ENCODE data around the gene RAB12.
"Not testable (repeated sequence)": the region's sequence is repeated elsewhere in the genome, so short reads cannot be mapped to it uniquely, and the experiment has no call there.

Gene RAB12

GRCh38 chr18:8610459-8610851 is 1.2 kb downstream of the RAB12 start:
- in situ Hi-C loops (cut with MboI; ENCODE audit: low sequenced_read_pairs): no loop called here

DNA sequence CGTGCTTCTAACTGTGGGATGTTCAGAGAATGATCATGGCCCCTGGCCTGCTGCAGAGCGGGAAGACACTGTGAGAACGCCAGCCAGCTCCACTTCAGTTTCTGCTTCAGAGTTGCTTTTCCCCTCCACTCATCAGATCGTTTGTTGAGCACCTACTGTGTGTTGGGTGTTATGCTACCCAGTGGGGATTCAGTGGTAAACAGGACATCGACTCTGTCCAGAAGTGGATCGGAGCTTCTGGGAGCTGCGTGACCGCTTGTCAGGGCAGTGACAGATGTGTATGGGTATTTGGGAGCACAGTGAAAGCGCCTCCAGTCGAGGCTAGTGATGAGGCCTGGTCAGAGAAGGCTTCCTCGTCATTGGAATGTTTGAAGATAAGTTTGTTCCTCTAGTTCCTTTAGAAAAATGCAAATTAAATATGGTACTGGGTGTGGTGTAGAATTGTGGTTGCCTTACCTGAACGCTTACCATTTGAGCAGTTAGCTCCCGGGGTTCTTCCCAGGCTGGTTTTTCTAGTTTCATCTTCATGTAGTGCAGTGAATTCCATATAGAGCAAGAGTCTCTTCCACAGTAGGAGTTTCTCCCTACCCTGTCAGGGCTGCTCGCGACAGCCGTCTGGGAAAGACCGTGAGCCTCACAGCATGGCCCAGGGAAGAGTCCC is 2.8 kb downstream of the RAB12 start:
- in situ Hi-C loops (cut with MboI; ENCODE audit: low sequenced_read_pairs): no loop called here

DNA sequence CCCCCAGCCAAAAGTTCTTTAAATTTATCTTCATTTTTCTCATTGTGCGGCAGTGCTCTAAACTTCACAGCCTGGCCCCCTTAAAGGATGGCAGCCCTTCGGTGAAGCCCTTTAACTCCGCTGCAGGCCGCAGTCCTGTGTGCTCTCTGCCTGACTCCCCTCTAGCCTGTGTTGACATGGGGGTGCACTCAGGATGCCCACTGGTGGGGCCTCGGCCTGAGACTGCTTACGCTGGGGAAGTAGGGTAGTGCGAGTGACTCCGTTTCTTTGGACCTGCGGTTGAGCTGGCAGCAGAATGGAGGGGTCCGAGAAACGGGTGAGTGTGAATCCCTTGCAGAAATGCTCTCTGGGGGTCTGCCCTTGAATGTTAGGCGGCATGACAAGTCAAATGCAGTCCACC is 5.6 kb downstream of the RAB12 start:
- in situ Hi-C loops (cut with MboI; ENCODE audit: low sequenced_read_pairs): no loop called here

- in situ Hi-C loops (cut with MboI; ENCODE audit: low sequenced_read_pairs): no loop called here
Measured at GRCh38 chr18:8615397-8616027, 6.3 kb downstream of the RAB12 start.

DNA sequence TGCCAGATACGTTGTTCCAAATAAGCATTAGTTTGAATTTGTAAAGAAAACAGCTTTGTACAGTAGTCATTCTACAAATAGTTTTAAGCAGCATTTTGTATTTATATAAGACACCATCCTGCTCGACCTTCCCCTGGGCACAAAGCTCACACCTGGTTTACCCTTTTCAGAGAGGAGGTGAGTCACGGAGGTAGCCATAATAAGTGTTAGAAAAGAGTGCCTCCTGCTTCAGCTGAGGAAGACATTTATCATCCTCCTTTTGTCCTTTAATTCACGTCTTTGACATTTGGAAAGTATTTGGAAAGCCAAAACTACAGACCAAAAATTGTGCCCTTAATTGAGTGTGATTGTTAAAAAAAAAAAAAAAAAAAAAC is 6.8 kb downstream of the RAB12 start:
- in situ Hi-C loops (cut with MboI; ENCODE audit: low sequenced_read_pairs): no loop called here

DNA sequence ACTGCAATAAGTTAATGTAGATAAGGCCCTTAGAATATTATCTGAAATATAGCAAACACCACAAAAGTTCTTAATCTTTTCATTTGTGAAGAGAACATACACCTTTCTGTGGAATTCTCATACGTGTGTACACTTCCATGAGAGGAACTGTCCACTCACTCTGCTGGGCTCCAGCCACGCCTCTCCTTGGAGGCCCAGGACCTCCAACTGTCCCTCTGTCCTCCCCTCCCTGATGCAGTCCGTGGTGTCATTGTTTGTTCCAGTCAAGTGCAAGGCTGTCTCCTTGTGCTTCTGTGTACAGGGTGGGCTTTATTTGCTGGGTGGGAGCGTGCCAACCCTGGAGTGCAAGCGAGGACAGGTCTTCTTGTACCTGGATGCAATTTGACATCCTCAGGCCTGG is 8.7 kb downstream of the RAB12 start:
- in situ Hi-C loops (cut with MboI; ENCODE audit: low sequenced_read_pairs): no loop called here

- in situ Hi-C loops (cut with MboI; ENCODE audit: low sequenced_read_pairs): no loop called here
Measured at GRCh38 chr18:8619041-8619440, 9.8 kb downstream of the RAB12 start.

DNA sequence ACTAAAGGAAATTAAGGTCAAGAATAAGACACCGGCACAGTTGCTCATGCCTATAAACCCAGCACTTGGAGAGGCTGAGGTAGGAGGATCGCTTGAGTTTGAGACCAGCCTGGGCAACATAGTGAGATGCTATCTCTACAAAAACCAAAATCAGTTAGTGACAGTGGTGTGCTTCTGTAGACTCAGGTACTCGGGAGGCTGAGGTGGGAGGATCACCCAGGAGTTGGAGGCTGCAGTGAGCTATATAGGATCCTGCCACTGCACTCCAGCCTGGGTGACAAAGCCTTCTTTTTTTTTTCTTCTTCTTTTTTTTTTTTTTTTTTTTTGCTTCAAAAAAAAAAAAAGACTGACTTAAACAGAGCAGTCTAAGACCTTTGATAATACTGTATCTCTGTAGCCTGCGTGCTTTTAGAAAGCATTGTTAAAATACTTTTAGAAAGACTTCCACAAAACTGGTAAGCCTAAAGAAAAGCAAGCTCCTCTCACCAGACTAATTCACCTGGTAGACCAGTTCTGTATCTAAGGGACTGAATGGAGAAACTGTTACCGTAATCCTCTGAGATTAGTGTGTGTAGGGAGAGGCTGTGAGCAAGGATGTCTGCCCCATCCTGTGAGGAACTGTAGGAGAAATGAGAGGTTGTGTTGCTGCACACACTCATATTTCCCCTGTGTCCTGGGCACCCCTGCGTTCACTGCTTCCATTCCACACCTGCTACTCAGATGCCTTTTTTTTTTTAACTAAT is 10.8 kb downstream of the RAB12 start:
- in situ Hi-C loops (cut with MboI; ENCODE audit: low sequenced_read_pairs): no loop called here

GRCh38 chr18:8620845-8621244 is 11.6 kb downstream of the RAB12 start:
- in situ Hi-C loops (cut with MboI; ENCODE audit: low sequenced_read_pairs): no loop called here

- in situ Hi-C loops (cut with MboI; ENCODE audit: low sequenced_read_pairs): not testable (repeated sequence)
Measured at GRCh38 chr18:8622625-8623024, 13.4 kb downstream of the RAB12 start.

GRCh38 chr18:8623549-8624106 is 14.4 kb downstream of the RAB12 start:
- in situ Hi-C loops (cut with MboI; ENCODE audit: low sequenced_read_pairs): no loop called here

- in situ Hi-C loops (cut with MboI; ENCODE audit: low sequenced_read_pairs): no loop called here
Measured at GRCh38 chr18:8625461-8626092, 16.3 kb downstream of the RAB12 start.

GRCh38 chr18:8626414-8627106 is 17.3 kb downstream of the RAB12 start:
- in situ Hi-C loops (cut with MboI; ENCODE audit: low sequenced_read_pairs): no loop called here

- in situ Hi-C loops (cut with MboI; ENCODE audit: low sequenced_read_pairs): no loop called here
Measured at GRCh38 chr18:8627107-8627472, 17.9 kb downstream of the RAB12 start.

GRCh38 chr18:8627540-8627939 is 18.3 kb downstream of the RAB12 start:
- in situ Hi-C loops (cut with MboI; ENCODE audit: low sequenced_read_pairs): no loop called here

DNA sequence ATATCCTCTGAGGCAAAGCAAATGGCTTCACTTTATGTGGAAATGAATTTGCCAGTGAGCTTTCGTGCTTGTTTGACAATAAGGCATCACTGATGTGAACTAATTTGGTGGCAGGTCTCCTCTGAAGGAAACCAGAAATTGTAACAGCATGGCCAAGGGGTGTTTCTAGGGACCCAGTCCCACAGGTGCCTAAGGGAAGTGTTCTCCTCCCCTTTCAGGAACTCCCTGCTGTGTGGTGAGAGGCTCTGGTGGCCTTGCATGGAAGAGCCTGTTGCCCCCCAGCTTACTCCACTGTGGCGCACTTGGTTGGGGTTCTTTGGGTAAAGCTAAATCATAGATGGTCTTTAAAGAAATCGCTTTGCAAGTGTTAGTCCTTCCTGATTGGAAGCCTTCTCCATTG is 20.4 kb downstream of the RAB12 start:
- in situ Hi-C loops (cut with MboI; ENCODE audit: low sequenced_read_pairs): no loop called here

GRCh38 chr18:8630546-8630945 is 21.3 kb downstream of the RAB12 start:
- in situ Hi-C loops (cut with MboI; ENCODE audit: low sequenced_read_pairs): no loop called here

DNA sequence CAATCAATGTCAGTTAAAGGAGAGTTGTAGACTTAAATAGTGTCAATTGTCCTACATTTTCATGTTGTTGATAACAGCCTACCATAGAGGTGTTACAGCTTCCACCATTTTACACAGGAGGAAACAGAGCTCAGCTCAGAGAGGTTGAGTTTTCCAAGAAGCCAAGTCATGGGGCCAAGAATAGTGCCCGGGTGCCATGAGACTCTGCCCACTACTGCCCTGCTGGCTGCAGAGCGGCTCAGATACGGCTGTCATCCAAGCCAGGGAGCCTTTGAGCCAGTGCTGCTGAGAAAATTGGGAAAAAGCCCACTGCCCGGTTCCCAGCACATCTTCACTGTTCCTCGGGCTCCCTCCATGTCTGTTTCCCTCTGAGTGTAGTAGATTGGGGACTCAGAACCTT is 22.0 kb downstream of the RAB12 start:
- in situ Hi-C loops (cut with MboI; ENCODE audit: low sequenced_read_pairs): no loop called here

DNA sequence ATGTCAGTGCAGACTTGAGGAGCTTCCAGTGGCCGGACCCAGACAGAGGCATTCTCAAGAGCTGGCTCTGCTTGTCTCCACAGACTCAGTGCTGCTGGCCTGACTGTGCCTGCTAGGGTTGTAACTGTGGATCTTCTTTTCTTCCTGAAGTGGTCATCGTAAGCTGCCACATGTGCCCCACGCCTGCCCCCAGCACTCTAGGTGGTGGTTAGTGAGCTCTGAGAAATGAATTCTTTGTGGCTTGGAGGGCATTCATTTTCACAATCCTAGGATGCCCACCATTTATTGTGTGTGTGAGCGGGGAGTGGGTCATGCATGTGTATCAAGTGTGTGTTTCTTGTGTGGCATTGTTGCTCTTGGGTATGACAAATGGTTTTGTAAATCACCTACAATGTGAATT is 23.1 kb downstream of the RAB12 start:
- in situ Hi-C loops (cut with MboI; ENCODE audit: low sequenced_read_pairs): no loop called here

GRCh38 chr18:8634508-8634907 is 25.3 kb downstream of the RAB12 start:
- in situ Hi-C loops (cut with MboI; ENCODE audit: low sequenced_read_pairs): no loop called here

DNA sequence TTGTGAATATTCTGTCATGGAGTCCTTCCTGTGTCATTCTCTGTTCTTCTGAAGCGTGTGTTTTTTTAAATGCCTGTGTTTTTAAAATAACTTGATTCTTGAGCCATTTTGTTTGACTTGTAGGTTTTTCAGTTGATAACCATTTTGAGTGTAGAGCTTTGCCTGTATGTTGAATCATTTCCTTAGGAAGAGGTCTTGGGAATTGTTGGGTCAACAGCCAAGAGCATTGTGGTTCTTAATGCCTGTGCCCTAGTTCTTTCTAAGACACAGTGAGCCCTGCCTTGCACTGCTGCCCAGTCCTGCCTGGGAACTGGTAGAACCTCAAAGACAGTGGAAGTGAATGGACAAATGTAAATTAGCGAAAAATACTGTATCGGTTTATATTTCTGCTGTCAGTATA is 25.9 kb downstream of the RAB12 start:
- in situ Hi-C loops (cut with MboI; ENCODE audit: low sequenced_read_pairs): no loop called here
